Neural progenitor cell (in vitro differentiated cells): ENCODE results near the gene PDGFRB. TPM values are rescaled to one million over a fixed set of nuclear protein-coding genes. Genes with fewer than 3 reads are reported as not detected.

Experiments used
- DNase-seq: peaks from one replicate; pipeline ENCODE4 v3.0.0-alpha.2; 2016; ENCODE audit warnings: low spot score
- H2AFZ ChIP-seq: fragments of 200-600 bp; sonication (generic); replicated peaks from 2 replicates; pipeline ENCODE4 v1.6.1; 2016; ENCODE audit warnings: antibody characterized with exemption
- H3F3A ChIP-seq: fragments of 200-600 bp; sonication (generic); 2 replicates; pipeline ENCODE4 v1.6.1; 2016; ENCODE audit warnings: antibody characterized with exemption, low read depth
- H3K27ac ChIP-seq: fragments of 200-600 bp; sonication (generic); 2 replicates; pipeline ENCODE4 v1.5.1; 2016; ENCODE audit warnings: mild to moderate bottlenecking
- H3K27me3 ChIP-seq: fragments of 200-600 bp; sonication (generic); 2 replicates; pipeline ENCODE4 v1.6.1; 2016; ENCODE audit warnings: mild to moderate bottlenecking, moderate library complexity
- H3K36me3 ChIP-seq: fragments of 200-600 bp; sonication (generic); 2 replicates; pipeline ENCODE4 v1.5.1; 2016
- H3K4me1 ChIP-seq: fragments of 200-600 bp; sonication (generic); 2 replicates; pipeline ENCODE4 v1.6.1; 2016; ENCODE audit warnings: mixed run types
- H3K4me2 ChIP-seq: fragments of 200-600 bp; sonication (generic); 2 replicates; pipeline ENCODE4 v1.6.1; 2016
- H3K4me3 ChIP-seq: fragments of 200-600 bp; sonication (generic); 2 replicates; pipeline ENCODE4 v1.5.1; 2016
- H3K79me2 ChIP-seq: fragments of 200-600 bp; sonication (generic); 2 replicates; pipeline ENCODE4 v1.6.1; 2016; ENCODE audit warnings: low read depth
- H3K9ac ChIP-seq: fragments of 200-600 bp; sonication (generic); 2 replicates; pipeline ENCODE4 v1.6.1; 2016
- H3K9me3 ChIP-seq: fragments of 200-600 bp; sonication (generic); 2 replicates; pipeline ENCODE4 v1.5.1; 2016; ENCODE audit warnings: low read depth
- H4K20me1 ChIP-seq: fragments of 200-600 bp; sonication (generic); 2 replicates; pipeline ENCODE4 v1.6.1; 2016; ENCODE audit warnings: low read depth
- H3K27ac Mint-ChIP-seq: 3 replicates; pipeline ENCODE4 v1.8.0; 2021; ENCODE audit warnings: mixed read lengths
- H3K27me3 Mint-ChIP-seq: 2 replicates; pipeline ENCODE4 v1.8.0; 2022; ENCODE audit warnings: low read depth, mild to moderate bottlenecking, inconsistent platforms, moderate library complexity, mixed read lengths; ENCODE audit not compliant: insufficient read depth
- H3K36me3 Mint-ChIP-seq: 3 replicates; pipeline ENCODE4 v1.8.0; 2021; ENCODE audit warnings: mixed read lengths
- H3K4me1 Mint-ChIP-seq: 3 replicates; pipeline ENCODE4 v1.8.0; 2021; ENCODE audit warnings: mixed read lengths
- H3K4me3 Mint-ChIP-seq: 3 replicates; pipeline ENCODE4 v1.8.0; 2021; ENCODE audit warnings: mild to moderate bottlenecking, moderate library complexity, mixed read lengths
- H3K9me3 Mint-ChIP-seq: 3 replicates; pipeline ENCODE4 v1.8.0; 2020; ENCODE audit warnings: mixed read lengths
- EZH2 ChIP-seq: fragments of 200-600 bp; sonication (generic); IDR thresholded peaks from 2 replicates; pipeline ENCODE4 v1.6.1; 2017; ENCODE audit warnings: antibody characterized with exemption, mild to moderate bottlenecking, moderate library complexity
- EZH2phosphoT487 ChIP-seq: fragments of 200-600 bp; sonication (generic); IDR thresholded peaks from 2 replicates; pipeline ENCODE4 v1.6.1; 2017; ENCODE audit warnings: antibody characterized with exemption
- total RNA-seq: library from RNA; depleted of rRNA; stranded (reverse); fragments of >200 nt; gene quantifications from 2 replicates; pipeline ENCODE4 v1.2.3, GENCODE V29; 2015; ENCODE audit warnings: low replicate concordance
- TF ChIP-seq, protein P1 (sequence below): fragments of 200-600 bp; sonication (generic); IDR thresholded peaks from 2 replicates; pipeline ENCODE4 v1.5.1; 2017; ENCODE audit warnings: antibody characterized with exemption, mild to moderate bottlenecking

PDGFRB gene
- total RNA-seq, 1 donor from 2014 or later: 8.9 TPM

DNA sequence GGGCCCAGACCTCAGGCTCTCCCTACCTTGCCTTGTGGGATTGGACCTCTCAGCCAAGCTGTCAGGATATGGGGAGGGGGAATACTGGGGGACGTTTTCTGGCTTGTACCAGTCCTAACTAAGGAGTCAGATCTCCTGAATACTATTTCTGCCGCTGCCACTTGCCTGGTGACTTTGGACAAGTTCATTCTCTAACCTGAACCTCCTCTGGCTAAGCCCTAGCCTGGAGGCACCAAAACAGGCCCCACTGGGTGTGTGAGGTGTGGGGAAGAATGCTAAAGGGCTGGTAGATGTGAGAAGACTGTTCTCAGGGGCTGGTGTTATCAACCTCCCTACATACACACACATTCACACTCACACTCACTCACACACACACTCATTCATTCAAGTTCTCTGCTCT is 35.3 kb upstream of the PDGFRB start:
- no peaks in the 10 kb centered on the region for H3K9me3 Mint-ChIP-seq
- H3K4me3 Mint-ChIP-seq: no peak overlapping the region
- peaks cover 79% of the 10 kb centered on the region for H3K27me3 ChIP-seq
- no peaks in the 10 kb centered on the region for H3K36me3 ChIP-seq
- no peaks in the 10 kb centered on the region for H3K36me3 Mint-ChIP-seq
- peaks cover 14% of the 10 kb centered on the region for H3K4me1 Mint-ChIP-seq
- no peak overlapping the region for H3K4me3 ChIP-seq
- H3K27ac Mint-ChIP-seq: no peak overlapping the region
- no peaks in the 10 kb centered on the region for H3F3A ChIP-seq
- no peaks in the 10 kb centered on the region for H3K79me2 ChIP-seq
- no peaks in the 10 kb centered on the region for H3K9me3 ChIP-seq
- no peak overlapping the region for H3K27ac ChIP-seq
- H3K4me2 ChIP-seq: no peak overlapping the region
- no peak overlapping the region for H2AFZ ChIP-seq
- peaks cover 42% of the 10 kb centered on the region for H3K27me3 Mint-ChIP-seq
- TF ChIP-seq, protein P1, sequence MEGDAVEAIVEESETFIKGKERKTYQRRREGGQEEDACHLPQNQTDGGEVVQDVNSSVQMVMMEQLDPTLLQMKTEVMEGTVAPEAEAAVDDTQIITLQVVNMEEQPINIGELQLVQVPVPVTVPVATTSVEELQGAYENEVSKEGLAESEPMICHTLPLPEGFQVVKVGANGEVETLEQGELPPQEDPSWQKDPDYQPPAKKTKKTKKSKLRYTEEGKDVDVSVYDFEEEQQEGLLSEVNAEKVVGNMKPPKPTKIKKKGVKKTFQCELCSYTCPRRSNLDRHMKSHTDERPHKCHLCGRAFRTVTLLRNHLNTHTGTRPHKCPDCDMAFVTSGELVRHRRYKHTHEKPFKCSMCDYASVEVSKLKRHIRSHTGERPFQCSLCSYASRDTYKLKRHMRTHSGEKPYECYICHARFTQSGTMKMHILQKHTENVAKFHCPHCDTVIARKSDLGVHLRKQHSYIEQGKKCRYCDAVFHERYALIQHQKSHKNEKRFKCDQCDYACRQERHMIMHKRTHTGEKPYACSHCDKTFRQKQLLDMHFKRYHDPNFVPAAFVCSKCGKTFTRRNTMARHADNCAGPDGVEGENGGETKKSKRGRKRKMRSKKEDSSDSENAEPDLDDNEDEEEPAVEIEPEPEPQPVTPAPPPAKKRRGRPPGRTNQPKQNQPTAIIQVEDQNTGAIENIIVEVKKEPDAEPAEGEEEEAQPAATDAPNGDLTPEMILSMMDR: no peak
- TF ChIP-seq EZH2 (no peak), EZH2phosphoT487 (no peak)
- H3K4me1 ChIP-seq: peaks cover 12% of the 10 kb centered on the region
- H4K20me1 ChIP-seq: peaks cover 5% of the 10 kb centered on the region
- DNase-seq: no peak
- H3K9ac ChIP-seq: no peak overlapping the region

DNA sequence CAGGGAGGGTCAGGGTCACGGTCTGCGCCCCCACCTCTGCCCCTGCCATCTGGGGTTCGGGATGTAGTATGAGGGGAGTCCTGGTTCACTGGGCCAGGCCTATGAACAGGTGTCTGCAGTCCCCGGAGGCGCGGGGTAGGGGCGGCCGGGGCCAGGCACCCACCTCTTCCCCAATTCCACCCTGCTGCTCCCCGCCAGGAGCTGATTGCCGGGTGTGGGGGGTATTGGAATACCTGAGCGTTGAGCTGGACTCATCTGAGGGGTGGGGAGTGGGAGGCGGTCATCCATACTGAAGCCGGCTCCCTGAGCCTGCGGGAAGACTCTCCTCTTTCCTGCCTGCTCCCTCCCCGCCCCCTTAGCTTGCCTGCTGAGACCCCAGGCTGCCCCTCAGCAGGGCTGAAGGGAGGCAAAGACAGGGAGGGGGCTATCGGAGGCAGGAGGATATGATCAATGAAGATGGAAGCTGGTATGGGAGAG is 34.9 kb upstream of the PDGFRB start:
- Histone ChIP-seq H3K9me3 (no peaks in the 10 kb centered on the region), H3K9ac (no peak overlapping the region), H2AFZ (no peak overlapping the region), H3K27me3 (peaks cover 84% of the 10 kb centered on the region), H4K20me1 (peaks cover 5% of the 10 kb centered on the region), H3K36me3 (no peaks in the 10 kb centered on the region), H3K27ac (no peak overlapping the region), H3F3A (no peaks in the 10 kb centered on the region), H3K4me3 (peak overlapping the region; percentile 49), H3K4me1 (peaks cover 16% of the 10 kb centered on the region), H3K4me2 (peak overlapping the region; percentile 86), H3K79me2 (no peaks in the 10 kb centered on the region)
- Mint-ChIP-seq H3K4me3 (no peak overlapping the region), H3K4me1 (peaks cover 18% of the 10 kb centered on the region), H3K27me3 (peaks cover 42% of the 10 kb centered on the region), H3K9me3 (no peaks in the 10 kb centered on the region), H3K27ac (no peak overlapping the region), H3K36me3 (no peaks in the 10 kb centered on the region)
- DNase-seq: peak; percentile 30
- TF ChIP-seq, protein P1: no peak
- TF ChIP-seq EZH2 (peak; percentile 61), EZH2phosphoT487 (no peak)

DNA sequence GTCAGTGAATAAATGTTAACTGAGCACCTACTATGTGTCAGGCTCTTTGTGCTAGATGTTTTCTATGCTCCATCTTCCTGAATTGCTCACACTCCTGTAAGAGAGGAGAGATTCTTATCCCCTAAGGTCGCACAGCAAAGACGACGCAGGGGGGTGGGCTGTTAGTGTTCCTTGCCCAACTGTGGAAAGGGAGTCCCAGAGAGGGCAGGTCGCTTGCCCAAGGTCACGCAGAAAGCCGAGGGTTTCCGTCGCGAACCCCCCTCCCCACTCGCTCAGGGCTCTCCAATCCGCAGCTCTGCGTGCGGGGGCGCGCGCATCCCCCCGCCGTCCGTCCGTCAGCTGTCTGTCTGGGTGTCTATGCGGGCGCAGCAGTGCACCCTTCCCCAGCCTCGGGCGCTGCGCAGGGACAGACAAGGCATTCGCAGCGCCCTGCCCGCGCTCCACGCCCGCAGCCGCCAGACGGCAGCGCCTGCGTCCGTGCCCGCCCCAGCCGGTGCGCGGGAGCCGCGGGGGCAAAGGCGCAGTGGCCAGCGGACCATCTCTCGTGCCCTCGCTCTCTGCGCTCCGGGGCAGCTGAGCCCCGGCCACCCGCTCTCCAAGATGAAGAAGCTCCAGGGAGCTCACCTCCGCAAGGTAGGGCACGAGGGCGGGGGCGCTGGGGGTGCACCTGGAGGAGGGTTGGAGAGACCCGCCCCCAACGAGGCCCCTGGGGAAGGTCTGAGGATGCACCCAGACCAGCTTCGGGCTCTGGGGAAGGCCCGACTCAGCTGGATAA is 34.3 kb upstream of the PDGFRB start, which contains the start of gene SLC6A7:
TSS of gene SLC6A7 (plus strand) at position 335 of the 775 bp plus-strand sequence. CDS start at position 601, 266 bp downstream.
- no peak within 1 kb of the TSS for H3K9ac ChIP-seq
- peak within 1 kb of the TSS; percentile 30 for H3K4me3 Mint-ChIP-seq
- TF ChIP-seq EZH2phosphoT487: peak; percentile 89
- peak; percentile 91 for TF ChIP-seq EZH2
- TF ChIP-seq, protein P1: no peak

More for the DNA sequence above, 34.3 kb upstream of the PDGFRB start, which contains the start of gene SLC6A7:
- peak; percentile 62 for DNase-seq
- H3K4me2 ChIP-seq: peak within 1 kb of the TSS; percentile 86
- peaks cover 5% of the 10 kb centered on the region for H4K20me1 ChIP-seq
- H3K9me3 ChIP-seq: no peaks in the 10 kb centered on the region
- H3K27me3 ChIP-seq: peaks cover 87% of the 10 kb centered on the region
- H3K27ac ChIP-seq: no peak within 1 kb of the TSS
- Mint-ChIP-seq H3K27ac (no peak within 1 kb of the TSS), H3K27me3 (peaks cover 42% of the 10 kb centered on the region), H3K9me3 (no peaks in the 10 kb centered on the region), H3K36me3 (no peaks in the 10 kb centered on the region), H3K4me1 (peaks cover 21% of the 10 kb centered on the region)
- H3K79me2 ChIP-seq: no peaks in the 10 kb centered on the region
- H3K4me3 ChIP-seq: peak within 1 kb of the TSS; percentile 49
- H3K4me1 ChIP-seq: peaks cover 21% of the 10 kb centered on the region
- H2AFZ ChIP-seq: peak within 1 kb of the TSS; percentile 80
- no peaks in the 10 kb centered on the region for H3K36me3 ChIP-seq
- H3F3A ChIP-seq: no peaks in the 10 kb centered on the region
